Activated CD8-positive, alpha-beta memory T cell treated with anti-CD3 and anti-CD28 coated beads for 1 hour (primary cell): ENCODE data around the gene MGAT5.

ENCODE experiments used
- DNase-seq, 2 donors: peaks; one replicate each; pipeline ENCODE4 v3.0.0-alpha.2; 2020; ENCODE audit warnings: low read depth in 1 of 2; ENCODE audit errors: extremely low read depth in 1 of 2

MGAT5 gene

DNA sequence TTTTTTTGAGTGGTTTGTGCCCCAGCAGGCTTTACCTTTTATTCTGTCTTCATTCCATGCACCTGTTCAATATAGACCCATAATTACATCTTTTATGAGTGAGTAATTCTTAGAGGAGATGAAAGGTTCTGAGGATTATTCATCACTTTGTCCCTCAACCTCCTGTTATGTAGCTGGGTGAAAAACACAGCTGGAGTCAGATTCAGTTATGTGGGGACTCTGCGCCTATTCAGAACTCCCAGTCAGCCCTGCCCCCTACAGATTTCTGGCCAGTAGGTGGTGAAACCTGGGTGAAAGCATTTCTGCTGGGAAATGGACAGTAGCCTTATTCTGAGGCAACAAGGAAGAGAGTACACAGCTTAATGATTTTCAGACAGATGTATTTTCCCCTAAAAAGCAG is 107.8 kb downstream of the MGAT5 start:
- no peak for DNase-seq

DNA sequence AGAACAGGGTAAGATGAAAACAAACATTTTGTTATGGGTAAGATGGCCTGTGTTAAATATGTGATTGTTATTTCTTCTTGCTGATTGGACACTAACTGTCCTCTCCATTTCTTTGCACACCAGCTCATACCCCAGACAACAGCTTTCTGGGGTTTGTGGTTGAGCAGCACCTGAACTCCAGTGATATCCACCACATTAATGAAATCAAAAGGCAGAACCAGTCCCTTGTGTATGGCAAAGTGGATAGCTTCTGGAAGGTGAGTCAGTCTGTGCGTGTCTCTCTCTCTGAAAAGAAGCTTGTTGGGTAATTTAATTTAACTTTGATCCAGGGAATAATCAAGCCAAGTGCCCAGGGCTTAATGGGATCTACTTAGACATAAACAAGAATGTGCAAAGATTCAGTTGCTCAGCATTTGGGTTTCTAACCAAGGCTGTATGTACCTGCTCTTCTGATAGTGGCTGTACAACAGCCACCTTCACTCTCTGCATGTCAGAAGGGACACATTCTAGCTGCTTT is 108.3 kb downstream of the MGAT5 start:
- no peak for DNase-seq

DNA sequence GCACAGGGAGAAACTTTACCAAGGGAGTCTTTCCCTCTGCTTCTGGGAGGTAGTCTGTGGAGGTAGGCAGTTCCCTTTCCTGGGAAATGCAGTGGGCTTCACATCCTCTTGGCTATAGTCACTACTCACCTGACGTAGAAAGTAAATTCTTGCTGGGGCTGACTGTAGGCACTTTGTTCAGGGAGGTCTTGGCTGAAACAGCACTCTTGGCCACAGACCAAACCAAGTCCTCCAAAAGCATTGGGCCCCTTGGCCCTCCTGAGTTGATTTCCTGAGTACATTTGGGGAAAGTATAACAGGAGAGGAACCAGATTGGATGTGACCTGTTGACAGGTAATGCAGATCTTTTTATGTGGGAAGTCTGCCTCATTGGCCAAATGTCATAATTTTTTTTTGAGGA is 108.9 kb downstream of the MGAT5 start:
- no peak for DNase-seq

GRCh38 chr2:134365356-134365755 is 111.5 kb downstream of the MGAT5 start:
- DNase-seq: no peak

DNA sequence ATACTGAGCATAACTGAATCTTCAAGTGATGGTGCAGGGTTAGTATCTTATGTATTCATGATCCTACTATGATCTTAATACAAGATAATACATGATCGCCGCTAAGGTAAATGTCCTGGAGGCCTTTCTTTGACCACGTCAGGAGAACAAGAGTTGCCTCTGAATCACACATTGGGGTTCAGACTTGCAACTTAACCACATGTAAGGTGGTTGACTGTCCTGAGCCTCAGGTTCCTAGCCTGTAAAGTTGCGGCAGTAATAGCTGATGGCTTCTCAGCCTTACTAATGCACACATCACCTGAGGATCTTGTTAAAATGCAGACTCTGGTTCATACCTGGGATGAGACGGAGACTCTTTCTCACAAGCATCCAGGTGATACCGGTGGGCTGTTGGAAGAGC is 112.5 kb downstream of the MGAT5 start:
- DNase-seq: no peak

GRCh38 chr2:134367213-134367612 is 113.3 kb downstream of the MGAT5 start:
- no peak for DNase-seq

DNA sequence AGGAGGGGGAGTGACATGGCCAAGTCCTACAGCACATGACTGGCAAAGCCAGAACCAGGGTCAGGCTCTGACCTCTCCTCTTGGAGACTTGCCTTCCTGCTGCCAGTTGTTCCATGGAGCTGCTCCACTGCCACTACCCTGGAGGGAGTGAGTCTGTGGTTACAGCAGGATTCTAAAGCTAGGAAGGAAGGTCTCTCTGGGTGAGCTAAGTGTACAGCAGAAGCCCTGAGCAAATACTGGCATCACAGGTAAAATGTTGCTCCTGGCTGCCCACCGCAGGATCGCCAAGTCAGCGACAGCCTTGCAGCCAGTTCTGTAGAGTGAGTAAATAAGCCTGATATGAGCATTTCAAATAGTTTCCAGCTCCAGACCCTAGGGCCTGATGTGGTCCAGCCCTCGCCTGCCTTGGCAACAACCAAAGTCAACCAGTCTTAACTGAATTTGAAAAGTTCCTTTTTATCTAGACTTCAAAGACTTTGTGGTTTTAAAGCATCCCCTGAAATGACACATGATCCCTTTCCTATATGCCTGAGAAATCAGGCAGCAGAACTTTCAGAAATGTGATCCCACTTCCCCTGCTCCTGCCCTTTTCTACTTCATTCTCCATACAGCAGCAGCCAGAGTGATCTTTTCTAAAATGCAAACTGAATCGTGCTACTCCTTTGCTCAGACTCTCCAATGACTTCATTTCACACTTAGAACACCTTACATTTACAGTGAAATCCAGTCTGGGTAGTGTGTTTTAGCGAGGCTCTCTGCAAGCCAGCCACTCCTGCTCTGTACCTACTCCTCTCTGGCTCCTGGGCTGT is 114.3 kb downstream of the MGAT5 start:
- no peak for DNase-seq

DNA sequence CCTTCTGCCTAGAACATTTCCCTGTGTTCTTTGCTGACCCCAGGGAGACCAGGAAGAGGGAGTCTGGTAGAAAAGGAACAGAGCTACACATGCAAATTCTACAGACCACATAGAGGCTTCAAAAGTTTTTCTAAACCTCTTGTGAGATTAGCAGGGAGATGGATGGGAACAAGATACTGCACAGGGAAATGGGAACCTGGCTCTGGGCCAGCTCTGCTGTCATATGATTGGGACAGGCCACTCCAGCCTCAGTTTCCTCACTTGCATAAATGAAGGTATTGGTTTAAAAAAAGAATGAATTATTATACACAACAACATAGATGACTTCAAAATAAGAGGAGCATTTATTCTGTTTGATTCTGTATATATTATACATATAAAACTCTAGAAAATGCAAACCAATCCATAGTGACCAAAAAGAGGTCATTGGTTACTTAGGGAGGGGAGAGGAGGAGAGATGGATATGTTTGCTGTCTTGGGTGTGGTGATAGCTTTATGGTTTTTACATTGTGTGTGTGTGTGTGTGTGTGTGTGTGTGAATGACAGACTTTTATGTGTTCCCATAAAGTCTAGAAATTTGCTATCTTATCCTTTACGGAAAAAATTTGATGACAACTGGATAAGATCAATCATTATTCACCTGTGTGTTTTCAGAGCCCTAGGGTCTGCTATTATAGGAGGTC is 115.5 kb downstream of the MGAT5 start:
- DNase-seq: no peak

DNA sequence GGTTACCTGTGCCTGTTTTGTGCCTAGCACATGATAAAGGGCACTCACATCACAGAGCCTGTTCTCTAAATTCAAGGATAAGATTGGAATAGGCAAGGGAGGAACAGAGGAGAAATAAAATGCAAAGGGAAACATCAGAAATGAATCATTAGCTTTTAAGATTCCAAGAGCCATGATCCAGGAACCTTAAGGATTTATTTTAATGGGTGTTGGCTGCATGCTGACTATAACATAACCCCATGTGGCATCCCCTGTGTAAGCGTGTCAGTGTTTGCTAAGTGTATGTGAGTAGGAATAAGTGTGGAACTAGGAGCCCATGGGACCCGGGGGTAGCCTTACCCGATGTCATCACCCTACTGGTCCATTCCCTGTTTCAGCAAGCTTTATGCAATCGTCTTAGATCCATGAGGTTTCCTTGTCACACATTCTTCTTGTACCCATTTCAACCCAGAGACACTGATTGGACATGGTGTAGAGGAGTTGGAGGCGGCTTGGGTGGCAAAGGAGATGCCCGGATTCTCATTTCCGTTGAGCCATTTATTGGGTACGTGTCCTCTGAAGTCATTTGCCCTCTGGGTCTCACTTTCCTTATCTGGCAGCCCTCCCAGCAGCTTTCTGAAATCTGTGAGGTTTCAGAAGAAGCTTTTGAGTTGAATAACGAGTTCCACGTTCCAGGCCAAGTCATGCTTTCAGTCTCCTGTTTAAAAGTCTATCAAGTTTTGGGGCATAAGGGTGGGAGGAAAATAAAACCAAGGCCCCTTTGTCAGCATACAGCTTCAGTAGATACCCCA is 117.0 kb downstream of the MGAT5 start:
- no peak for DNase-seq

DNA sequence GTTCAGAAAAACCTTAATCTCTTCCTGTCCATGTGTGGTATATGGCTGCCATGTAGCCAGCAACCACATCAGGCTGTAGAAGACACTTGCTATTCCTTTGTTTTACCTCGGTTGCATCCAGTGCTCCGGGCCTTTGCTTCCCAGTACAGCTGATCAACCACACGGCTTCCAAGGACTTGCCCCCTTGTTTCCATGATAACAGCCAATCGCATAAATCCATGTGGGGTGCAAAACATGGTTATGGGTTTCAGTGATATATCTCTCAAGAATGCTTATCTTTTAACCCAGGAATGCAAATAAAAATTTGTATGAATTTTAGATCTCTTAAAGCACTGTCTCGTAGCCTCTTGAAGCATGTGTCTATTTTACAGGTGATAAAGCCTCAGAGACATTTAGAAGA is 118.3 kb downstream of the MGAT5 start:
- no peak for DNase-seq

DNA sequence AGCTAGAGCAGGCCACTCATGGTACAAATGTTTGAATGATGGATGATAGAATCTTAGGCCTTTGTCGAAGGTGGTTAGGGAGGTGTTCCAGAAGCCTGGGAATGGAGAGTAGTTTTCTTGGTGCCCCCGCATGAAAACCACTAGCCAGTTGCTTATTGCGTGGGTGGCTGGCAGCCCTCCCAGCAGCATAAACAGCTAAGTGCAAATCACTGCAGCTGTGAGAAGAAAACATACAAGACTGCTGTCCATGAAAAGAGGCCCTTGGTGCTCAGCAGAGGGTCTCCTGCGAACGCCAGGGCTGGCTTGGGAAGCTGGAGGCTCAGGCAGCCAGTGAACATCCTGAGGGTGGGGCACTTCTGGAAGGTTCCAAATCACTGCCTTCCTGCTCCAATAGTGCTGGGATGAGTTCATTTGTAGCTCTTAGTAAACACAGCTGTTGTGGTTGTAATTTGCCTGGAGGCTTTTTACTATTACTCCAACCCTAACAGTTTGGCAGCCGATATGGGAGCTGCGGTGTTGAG is 118.8 kb downstream of the MGAT5 start:
- no peak for DNase-seq

- DNase-seq: no peak
Measured at GRCh38 chr2:134375935-134376334, 122.1 kb downstream of the MGAT5 start.

DNA sequence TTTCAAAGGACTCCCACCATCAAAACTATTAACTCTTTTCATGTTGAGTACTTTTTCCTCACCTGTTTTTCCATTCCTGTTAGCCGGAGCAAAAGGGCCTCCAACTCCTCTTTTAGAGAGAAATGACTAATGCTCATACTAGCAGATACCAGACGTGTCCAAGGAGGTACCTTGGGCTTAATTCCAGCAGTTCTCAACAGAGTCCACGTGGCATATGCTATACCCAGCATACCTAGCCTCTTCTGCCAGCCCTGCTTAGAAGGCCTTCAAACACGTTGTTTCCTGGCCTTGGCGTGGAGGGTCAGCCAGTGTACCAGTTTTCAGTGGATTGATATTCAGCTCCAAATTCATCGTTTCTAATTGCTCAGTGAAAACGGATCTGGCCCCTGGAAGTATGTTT is 123.9 kb downstream of the MGAT5 start:
- DNase-seq: no peak

DNA sequence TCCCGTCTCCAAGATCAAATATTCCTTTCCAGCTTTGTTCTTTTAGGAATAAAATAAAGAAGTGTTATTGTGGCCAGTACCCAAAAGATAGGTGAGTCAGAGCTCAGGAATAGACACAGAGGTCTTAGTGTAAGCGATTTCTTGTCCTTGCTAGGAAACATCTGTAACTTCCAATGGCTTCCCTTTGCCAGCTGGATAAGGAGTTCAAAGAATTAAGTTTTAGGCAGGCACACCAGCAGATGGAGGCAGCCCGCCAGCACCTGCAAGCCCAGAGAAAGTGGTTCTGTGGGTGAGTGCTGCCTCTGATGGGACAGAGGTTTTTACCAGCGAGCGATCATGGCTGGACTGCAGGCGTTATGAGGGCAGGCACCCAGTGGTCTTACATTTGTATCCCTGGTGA is 125.4 kb downstream of the MGAT5 start:
- no peak for DNase-seq

GRCh38 chr2:134379722-134380121 is 125.8 kb downstream of the MGAT5 start:
- DNase-seq: no peak

DNA sequence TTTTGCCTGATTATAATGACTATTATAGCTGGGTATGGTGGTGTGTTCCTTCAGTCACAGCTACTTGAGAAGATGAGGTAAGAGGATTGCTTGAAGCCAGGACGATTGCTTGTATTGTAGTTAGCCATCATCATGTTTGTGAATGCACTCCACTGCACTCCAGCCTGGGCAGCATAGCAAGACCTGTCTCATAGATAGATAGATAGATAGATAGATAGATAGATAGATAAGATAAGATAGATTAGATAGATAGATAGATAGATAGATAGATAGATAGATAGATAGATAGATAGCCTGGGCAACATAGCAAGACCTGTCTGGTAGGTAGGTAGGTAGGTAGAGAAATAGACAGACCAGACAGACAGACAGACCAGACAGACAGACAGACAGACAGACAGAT is 127.3 kb downstream of the MGAT5 start:
- DNase-seq: no peak

GRCh38 chr2:134384131-134384530 is 130.3 kb downstream of the MGAT5 start:
- no peak for DNase-seq

DNA sequence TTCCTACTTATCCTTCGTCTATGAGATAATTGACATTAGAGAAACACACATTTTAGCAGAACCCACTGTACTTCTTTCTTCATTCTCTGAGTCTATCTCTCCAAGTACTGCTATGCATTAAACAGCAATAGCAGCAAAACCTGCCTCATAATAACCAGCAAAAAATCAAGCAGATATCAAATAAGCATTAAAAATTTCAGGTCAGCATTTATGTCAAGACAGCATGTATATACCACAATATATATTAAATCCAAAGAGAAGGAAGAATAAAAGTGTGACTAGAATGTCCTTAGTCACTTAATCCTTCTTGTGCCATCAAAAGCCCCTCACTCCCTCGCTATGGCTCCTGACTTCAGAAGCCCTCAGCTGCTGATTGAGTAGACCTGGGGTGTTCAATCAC is 131.3 kb downstream of the MGAT5 start:
- no peak for DNase-seq

DNA sequence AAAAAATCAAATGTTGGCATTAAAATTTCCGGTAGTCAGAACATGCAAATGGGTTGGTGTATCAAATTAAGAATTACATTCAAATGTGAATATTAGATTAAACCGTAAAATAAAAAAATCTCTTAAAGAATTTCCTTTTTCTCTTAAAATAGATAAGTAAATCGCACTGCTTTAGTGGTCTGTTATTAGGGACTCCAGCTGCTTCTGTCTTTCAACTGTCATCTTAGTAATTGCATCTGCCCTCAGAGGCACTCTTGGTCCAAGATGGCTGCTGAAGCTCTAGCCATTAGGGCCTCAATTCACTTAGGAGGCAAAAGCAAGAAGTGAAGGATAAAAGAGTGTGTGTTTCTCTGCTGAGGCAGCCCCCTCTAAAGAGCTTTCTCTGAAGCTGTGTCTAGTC is 132.4 kb downstream of the MGAT5 start:
- DNase-seq: no peak

GRCh38 chr2:134389381-134389780 is 135.5 kb downstream of the MGAT5 start:
- no peak for DNase-seq

DNA sequence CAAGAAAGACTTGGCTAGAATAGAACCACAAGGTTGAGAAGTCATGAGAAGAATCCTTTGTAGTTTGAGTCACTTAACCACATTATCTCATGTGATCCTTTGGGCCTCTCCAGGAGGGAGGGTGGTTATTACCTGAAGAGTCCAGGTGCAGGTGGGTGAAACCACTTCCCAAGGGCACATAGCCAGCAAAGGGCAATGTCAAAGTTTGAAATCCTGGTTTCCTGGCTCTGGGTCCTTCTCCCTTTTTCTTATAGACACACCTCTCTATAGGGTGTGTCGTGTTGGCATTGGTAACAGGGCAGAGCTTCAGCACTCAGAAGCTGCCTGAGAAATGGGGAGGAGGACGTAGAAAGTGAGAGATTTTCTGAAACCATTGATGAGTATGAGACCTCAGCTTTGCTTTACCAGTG is 137.9 kb downstream of the MGAT5 start:
- DNase-seq: no peak
